Esophagus squamous epithelium (tissue), 5 donors: Measurements from ENCODE around the gene ASB8. TPM values are rescaled to one million over a fixed set of nuclear protein-coding genes. Genes with fewer than 3 reads are reported as not detected.
A peak's percentile ranks its signal among the peaks of the same experiment; 100 is the strongest.
"Not testable (repeated sequence)": the region's sequence is repeated elsewhere in the genome, so short reads cannot be mapped to it uniquely, and the experiment has no call there.

Experiments
- DNase-seq: peaks from one replicate; lab custom pipeline; 2025; lab: John Stamatoyannopoulos, UW
- H3K27ac ChIP-seq, 4 donors: fragments of 200-600 bp; sonication (generic); one replicate each; pipeline ENCODE4 v1.5.1; 2016 to 2019; ENCODE audit warnings: mild to moderate bottlenecking in 1 of 4
- H3K27me3 ChIP-seq, 4 donors: fragments of 200-600 bp; sonication (generic); 1 replicate in 3 of 4; 2 replicates in 1 of 4; pipeline versions ENCODE4 v1.5.1 to v1.6.0; 2017 to 2021; ENCODE audit warnings: antibody characterized with exemption in 1 of 4
- H3K36me3 ChIP-seq, 3 donors: fragments of 200-600 bp; sonication (generic); one replicate each; pipeline ENCODE4 v1.5.1; 2016 to 2019
- H3K4me1 ChIP-seq, 3 donors: fragments of 200-600 bp; sonication (generic); one replicate each; pipeline ENCODE4 v1.5.1; 2017 to 2019
- H3K4me3 ChIP-seq, 4 donors: fragments of 200-600 bp; sonication (generic); 1 replicate in 3 of 4; 2 replicates in 1 of 4; pipeline ENCODE4 v1.5.1; 2016 to 2019; ENCODE audit warnings: mild to moderate bottlenecking in 2 of 4, moderate library complexity in 1 of 4
- H3K9me3 ChIP-seq, 3 donors: fragments of 200-600 bp; sonication (generic); one replicate each; pipeline ENCODE4 v1.5.1; 2016 to 2019
- CTCF ChIP-seq, 6 experiments: fragments of 450-650 bp in 4 of 6; fragments of 200-600 bp in 2 of 6; sonication (generic) in 2 of 6; IDR thresholded peaks; one replicate each; pipeline ENCODE4 v1.5.1; 2016 to 2019; ENCODE audit warnings: antibody characterized with exemption in 6 of 6, mild to moderate bottlenecking in 4 of 6, moderate library complexity in 4 of 6
- POLR2A ChIP-seq, 4 donors: fragments of 450-650 bp; IDR thresholded peaks; one replicate each; pipeline ENCODE4 v1.6.1; 2017; ENCODE audit warnings: antibody characterized with exemption in 4 of 4, mild to moderate bottlenecking in 4 of 4, moderate library complexity in 3 of 4
- WGBS, 2 donors: methylation state at CpG; one replicate each; pipeline ENCODE4 v1.1.5; 2018; 5-methylcytosine and 5-hydroxymethylcytosine counted together
- intact Hi-C: fragments of 100-400 bp; cut with DNase I; formaldehyde crosslinking; loops from one replicate; pipeline ENCODE4 v1.15.0; 2022
- total RNA-seq, 4 donors: library from RNA; depleted of rRNA; stranded (reverse); fragments of >200 nt; gene quantifications; one replicate each; pipeline ENCODE4 v1.1.0, GENCODE V29; 2016
- donor health status: DM: yes; HTN: yes; CAD: no.

The ASB8 gene
- total RNA-seq, 4 donors from 2014 or later = 13.2 to 28.2 (median 24.8) TPM

GRCh38 chr12:48118284-48118871, 38.9 kb downstream of the ASB8 start:
- Histone ChIP-seq H3K9me3 (no peaks in the 10 kb centered on the region), H3K4me1 (peaks cover 6 to 34% (median 7%) of the 10 kb centered on the region in 3 donors), H3K4me3 (peak overlapping the region in 3 of 4 donors; percentile 55 to 87 (median 69)), H3K36me3 (peaks cover 0 to 8% (median 5%) of the 10 kb centered on the region in 3 donors), H3K27me3 (peaks cover 0 to 1% (median 0%) of the 10 kb centered on the region in 4 donors), H3K27ac (peak overlapping the region in 1 of 4 donors; percentile 77)
- intact Hi-C loops = no loop called here
- no peak for DNase-seq
- TF ChIP-seq CTCF (IDR thresholded peaks at IDR 0.05) (no peak), POLR2A (IDR thresholded peaks at IDR 0.05) (no peak)
- WGBS, 2 donors = 22 to 30% methylated on average over 3 of the region's 3 CpGs

- Histone ChIP-seq H3K4me3 (no peak overlapping the region), H3K9me3 (no peaks in the 10 kb centered on the region), H3K27ac (no peak overlapping the region), H3K27me3 (peaks cover 0 to 3% (median 0%) of the 10 kb centered on the region in 4 donors), H3K4me1 (peaks cover 2 to 27% (median 6%) of the 10 kb centered on the region in 3 donors), H3K36me3 (no peaks in the 10 kb centered on the region)
- intact Hi-C loops = no loop called here
- WGBS, 2 donors = 86 to 96% methylated on average over 1 of the region's 1 CpG
- no peak for DNase-seq
- TF ChIP-seq POLR2A (IDR thresholded peaks at IDR 0.05) (no peak), CTCF (IDR thresholded peaks at IDR 0.05) (no peak)
Measured at GRCh38 chr12:48115957-48116356, 41.4 kb downstream of the ASB8 start.

- H3K27ac ChIP-seq, H3K27me3 ChIP-seq, H3K36me3 ChIP-seq, intact Hi-C loops, DNase-seq, H3K9me3 ChIP-seq, H3K4me3 ChIP-seq, H3K4me1 ChIP-seq: not testable (repeated sequence)
- 92 to 97% methylated on average over 5 of the region's 5 CpGs for WGBS, 2 donors
Measured at GRCh38 chr12:48111312-48111693, 46.0 kb downstream of the ASB8 start.

GRCh38 chr12:48110691-48111311, 46.5 kb downstream of the ASB8 start:
- TF ChIP-seq POLR2A (IDR thresholded peaks at IDR 0.05) (no peak), CTCF (IDR thresholded peaks at IDR 0.05) (no peak)
- no peak for DNase-seq
- Histone ChIP-seq H3K27ac (no peak overlapping the region), H3K9me3 (no peaks in the 10 kb centered on the region), H3K4me3 (no peak overlapping the region), H3K27me3 (peaks cover 0 to 3% (median 0%) of the 10 kb centered on the region in 4 donors), H3K4me1 (peaks cover 6 to 9% (median 8%) of the 10 kb centered on the region in 3 donors), H3K36me3 (no peaks in the 10 kb centered on the region)
- intact Hi-C loops = no loop called here
- 50 to 100% methylated on average over 1 of the region's 1 CpG for WGBS, 2 donors

GRCh38 chr12:48109424-48109823, 47.9 kb downstream of the ASB8 start:
- peaks cover 0 to 3% (median 0%) of the 10 kb centered on the region in 4 donors for H3K27me3 ChIP-seq
- H3K9me3 ChIP-seq = no peaks in the 10 kb centered on the region
- intact Hi-C loops = no loop called here
- H3K4me3 ChIP-seq = no peak overlapping the region
- no peak for DNase-seq
- no peaks in the 10 kb centered on the region for H3K36me3 ChIP-seq
- no peak overlapping the region for H3K27ac ChIP-seq
- TF ChIP-seq POLR2A (IDR thresholded peaks at IDR 0.05) = no peak
- TF ChIP-seq CTCF (IDR thresholded peaks at IDR 0.05) = no peak
- peaks cover 14 to 18% (median 14%) of the 10 kb centered on the region in 3 donors for H3K4me1 ChIP-seq
